IPS-NIHi7 (cell line): ENCODE measurements around the gene ADPRS.

ENCODE experiments used
- DNase-seq: peaks from one replicate; pipeline ENCODE4 v3.0.0; 2012; ENCODE audit warnings: mixed read lengths; ENCODE audit errors: extremely low spot score

Gene ADPRS

DNA sequence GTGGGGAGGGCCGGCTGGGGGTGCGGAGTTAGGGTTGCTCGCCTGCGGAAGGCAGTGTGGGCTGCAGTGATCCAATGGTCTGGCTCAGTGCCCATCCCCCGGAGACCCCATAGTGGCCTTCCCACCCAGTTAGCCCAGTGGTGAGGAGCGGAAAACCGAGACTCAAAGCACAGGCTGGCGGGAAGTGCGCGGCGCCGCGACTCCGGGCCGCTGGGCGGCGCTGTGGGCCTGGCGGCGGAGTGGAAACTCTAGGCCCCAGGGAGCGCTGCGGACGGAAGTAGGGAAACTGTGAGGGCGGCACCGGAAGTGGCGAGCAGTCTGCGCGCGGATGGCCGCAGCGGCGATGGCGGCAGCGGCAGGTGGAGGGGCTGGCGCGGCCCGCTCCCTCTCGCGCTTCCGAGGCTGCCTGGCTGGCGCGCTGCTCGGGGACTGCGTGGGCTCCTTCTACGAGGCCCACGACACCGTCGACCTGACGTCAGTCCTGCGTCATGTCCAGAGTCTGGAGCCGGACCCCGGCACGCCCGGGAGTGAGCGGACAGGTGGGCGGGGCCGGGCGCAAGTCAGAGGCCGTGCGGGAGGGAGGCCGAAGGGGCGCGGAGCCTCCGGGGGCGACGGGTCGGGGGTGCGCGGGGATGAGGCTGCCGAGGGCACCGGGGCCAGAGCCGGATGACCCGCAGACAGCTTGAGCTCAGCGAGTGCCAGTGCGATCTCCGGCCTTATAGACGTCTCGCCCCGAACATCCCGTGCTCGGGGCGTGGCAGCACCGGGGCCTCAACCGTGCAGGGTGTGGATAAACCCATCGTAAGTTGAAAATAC, at the start of gene ADPRS:
TSS of gene ADPRS (plus strand) at position 316 of the 816 bp plus-strand sequence. CDS start at position 329, 13 bp downstream.
- DNase-seq = peak; percentile 93

- no peak for DNase-seq
These were observed 48.5 kb upstream of the ADPRS start for GRCh38 chr1:36040238-36040637.

DNA sequence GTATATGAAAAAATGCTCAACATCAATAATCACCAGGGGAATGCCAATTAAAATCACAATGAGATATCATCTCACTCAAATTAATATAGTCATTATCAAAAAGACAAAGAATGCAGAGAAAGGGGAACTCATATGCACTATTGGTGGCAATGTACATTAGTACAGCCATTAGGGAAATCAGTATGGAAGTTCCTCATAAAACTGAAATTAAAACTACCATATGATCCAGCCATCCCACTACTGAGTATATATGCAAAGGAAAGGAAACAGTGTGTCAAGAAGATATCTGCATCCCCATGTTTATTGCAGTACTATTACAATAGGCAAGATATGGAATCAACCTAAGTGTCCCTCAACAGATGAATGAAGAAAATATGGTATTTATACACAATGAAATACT, 36.9 kb upstream of the ADPRS start:
- no peak for DNase-seq

DNA sequence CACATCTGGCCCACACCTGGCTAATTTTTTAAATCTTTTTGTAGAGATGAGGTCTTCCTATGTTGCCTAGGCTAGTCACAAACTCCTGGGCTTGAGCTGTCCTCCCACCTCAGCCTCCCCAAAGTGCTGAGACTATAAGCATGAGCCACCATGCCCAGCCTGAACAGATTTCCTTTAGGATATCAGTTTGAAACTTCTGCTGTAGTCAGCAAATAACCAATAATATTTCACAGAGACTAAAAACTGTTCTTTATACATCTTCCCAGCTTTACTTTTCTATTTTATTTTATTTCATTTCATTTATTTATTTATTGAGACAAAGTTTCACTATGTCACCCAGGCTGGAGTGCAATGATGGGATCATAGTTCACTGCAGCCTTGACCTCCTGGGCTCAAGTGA, 34.7 kb upstream of the ADPRS start:
- DNase-seq = no peak

GRCh38 chr1:36055706-36056105, 33.0 kb upstream of the ADPRS start:
- no peak for DNase-seq

DNA sequence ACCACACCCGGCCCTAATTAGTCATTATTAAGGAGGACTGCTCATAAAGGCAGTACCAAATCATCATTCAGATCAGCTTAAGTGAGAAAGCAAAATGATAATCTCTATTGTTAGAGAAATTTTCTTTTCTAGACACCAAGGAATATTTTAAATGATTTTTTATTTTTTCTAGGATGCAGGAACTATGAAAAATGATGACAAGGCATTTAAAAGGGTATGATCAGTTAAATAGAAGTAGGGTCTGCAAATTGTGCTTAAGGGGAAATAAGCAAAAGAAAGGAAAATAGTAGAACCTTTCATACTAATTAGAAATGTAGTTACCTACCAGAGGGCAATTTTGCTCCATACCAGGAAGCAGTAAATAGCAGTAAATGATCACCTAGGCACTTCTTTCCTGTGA, 26.4 kb upstream of the ADPRS start:
- DNase-seq = no peak

DNA sequence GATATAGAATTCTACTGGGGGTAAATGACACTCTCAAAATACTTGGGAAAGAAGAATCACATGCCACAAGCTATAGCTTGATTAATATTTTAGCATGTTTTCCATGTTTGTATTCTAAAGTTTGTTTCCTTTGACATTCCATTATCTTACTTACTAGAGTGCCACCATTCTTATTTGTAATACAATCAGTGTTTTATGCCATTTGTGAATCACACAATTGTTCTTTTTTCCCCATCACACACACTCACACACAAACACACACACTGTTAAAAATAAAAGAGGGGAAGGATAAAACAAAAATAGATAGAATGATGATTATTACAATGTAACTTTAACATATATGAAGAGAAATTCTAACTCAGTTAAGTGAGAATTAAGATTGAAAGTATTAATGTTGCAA, 20.8 kb upstream of the ADPRS start:
- DNase-seq = no peak

- DNase-seq = no peak
These were observed 19.8 kb upstream of the ADPRS start for GRCh38 chr1:36068866-36069265.

DNA sequence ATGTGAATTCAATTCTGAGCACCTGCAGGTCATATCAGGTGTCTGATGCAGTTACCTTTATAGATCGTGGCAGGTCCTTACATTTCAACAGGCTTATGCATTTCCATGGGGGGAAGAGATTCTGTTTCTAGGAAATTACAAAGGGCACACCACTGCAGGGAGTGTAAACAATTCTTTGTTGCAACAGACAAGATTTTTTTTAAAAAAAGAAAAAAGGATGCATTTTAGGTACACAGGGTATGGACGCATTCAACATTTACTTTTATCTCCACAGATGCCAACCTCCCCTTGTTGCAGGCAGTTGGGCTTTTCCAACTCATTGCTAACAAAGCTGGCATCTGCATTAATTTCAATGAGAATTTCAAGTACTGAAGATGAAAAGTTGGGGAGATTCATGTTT, 18.3 kb upstream of the ADPRS start:
- DNase-seq = no peak

GRCh38 chr1:36076979-36077573, 11.6 kb upstream of the ADPRS start:
- DNase-seq = no peak

GRCh38 chr1:36080236-36080635, 8.5 kb upstream of the ADPRS start:
- no peak for DNase-seq

GRCh38 chr1:36080801-36081200, 7.9 kb upstream of the ADPRS start:
- no peak for DNase-seq

DNA sequence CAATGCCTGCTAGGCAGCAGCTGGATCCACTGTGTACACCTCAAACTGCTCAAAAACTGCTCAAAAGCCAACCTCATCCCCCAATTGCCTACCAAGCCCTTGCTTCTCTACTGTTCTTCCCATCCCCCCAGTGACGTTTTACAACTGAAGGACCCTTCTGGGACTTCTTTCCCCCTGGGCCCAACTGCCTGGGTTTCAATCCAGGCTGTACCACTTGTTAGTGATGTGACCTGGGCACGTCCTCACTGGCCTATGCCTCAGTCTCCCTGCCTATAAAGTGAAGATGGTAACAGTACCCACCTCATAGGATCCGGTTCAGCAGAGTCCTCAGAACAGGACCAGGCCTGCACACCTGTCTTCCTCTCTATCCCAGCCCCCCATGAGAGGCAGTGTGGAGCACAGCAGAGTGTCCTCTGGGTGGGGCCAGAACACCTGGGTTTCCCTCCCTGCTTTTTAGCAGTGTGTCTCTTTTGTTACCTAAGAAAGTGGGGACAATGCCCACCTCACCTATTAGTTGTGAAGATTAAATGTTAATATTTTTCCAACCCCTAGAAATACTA, 6.7 kb upstream of the ADPRS start:
- DNase-seq = no peak

DNA sequence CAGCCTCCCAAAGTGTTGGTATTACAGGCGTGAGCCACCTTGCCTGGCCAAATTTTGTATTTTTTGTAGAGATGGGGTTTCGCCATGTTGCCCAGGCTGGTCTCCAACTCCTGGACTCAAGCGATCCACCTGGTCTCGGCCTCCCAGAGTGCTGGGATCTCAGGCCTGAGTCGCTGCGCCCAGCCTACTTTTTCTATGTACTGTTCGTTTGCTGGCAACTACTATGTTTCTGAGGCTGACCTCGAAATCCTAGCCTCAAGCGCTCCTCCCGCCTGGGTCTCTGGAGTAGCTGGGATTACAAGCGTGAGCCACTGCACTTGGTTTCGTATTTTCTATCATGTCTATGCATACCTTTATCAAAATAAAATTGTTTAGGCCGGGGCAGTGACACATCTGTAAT, 5.5 kb upstream of the ADPRS start:
- DNase-seq = no peak

- peak; percentile 91 for DNase-seq
These were observed 4.8 kb upstream of the ADPRS start, which contains the start of gene TEKT2 for GRCh38 chr1:36083635-36084496. TEKT2 (plus strand) TSS chr1:36084094; CDS start chr1:36084922, 828 bp downstream.

DNA sequence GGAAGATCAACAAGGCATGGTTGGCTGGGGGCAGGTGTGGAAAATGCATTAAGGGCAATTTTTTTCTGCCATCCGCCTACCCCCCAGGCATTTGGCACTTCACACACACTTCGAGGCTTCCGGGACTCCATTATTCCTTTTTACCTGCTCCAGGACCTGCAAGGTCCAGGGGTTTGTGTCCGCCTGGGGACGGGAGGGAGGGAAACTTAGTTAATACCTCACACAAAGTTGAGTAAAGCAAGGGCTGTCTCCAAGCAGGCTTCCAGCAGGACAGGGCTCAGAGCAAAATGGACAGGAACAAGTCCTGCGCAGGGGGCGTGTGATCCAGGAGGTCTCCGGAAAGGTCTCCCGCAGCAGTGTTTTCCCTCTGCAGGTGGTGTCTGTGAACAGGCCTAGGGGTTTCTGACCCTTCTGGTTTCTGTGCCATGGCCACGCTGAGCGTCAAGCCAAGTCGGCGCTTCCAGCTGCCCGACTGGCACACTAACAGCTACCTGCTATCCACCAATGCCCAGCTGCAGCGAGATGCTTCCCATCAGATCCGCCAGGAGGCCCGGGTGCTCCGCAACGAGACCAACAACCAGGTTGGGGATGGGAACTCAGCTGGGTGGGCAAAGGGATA, 4.1 kb upstream of the ADPRS start:
- DNase-seq = no peak

GRCh38 chr1:36085126-36085525, 3.6 kb upstream of the ADPRS start:
- DNase-seq = no peak

DNA sequence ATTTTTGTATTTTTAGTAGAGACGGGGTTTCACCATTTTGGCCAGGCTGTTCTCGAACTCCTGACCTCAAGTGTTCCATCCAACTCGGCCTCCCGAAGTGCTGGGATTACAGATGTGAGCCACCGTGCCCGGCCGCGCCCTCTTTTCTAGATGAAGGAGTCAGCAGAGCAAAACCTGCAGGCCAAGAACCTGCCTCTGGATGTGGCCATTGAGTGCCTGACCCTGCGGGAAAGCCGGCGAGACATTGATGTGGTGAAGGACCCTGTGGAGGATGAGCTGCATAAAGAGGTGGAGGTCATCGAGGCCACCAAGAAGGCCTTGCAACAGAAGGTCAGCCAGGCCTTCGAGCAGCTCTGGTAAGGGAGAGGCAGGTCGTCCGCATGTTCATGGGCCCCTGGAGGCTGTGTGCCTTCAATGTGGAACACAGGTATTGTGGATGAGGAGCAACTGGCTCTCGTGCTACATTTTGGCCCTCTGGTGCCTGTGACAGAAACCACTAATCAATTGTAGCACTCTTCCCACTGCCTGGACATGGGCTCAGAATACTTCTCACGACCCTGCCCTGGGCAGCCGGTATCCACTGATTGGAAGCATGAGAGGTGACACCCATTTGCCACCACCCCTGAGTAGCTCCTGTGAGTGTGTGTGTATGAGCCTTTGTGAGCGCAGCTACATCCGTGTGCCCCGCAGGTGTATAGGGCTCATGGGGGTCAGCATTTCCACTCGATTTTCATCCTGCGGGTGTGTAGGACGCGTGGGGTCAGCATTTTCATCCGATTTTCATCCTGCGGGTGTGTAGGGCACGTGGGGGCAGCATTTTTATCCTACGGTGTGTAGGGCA, 2.8 kb upstream of the ADPRS start:
- DNase-seq = no peak

DNA sequence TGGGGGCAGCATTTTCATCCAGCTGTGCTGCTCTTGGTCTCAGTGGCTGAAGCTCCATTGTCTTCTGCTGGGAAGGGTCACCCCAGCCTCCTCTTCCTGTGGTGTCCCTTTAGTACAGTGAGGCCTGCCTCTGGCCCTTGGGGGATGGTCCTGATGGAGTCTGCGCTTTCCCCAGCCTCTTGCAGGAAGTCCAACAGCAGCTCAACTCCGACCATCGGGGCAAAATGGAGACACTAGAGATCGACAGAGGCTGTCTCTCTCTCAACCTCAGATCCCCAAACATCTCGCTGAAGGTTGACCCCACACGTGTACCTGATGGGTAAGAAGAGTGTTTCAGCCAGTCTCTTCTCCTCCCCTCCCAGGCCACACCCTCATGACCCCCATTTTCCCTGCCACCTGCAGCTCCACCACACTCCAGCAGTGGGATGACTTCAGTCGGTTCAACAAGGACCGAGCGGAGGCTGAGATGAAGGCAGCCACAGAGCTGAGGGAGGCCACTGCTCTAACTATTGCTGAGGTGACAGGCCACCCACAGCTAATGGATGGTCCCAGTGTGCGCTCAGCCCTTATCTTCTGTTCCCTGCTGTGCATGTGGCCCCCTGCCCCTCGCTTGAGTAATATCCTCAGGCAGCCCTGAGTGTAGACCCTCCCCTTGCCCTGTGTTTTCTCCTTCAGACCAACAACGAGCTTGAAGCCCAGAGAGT, 2.0 kb upstream of the ADPRS start:
- no peak for DNase-seq
